HG03139 (cell line): ENCODE measurements around the gene BAZ2B.
"Not testable (repeated sequence)": the region's sequence is repeated elsewhere in the genome, so short reads cannot be mapped to it uniquely, and the experiment has no call there.

Experiments
- ATAC-seq: cut with Tn5 transposase; IDR thresholded peaks from one replicate; pipeline ENCODE4 v1.9.1; 2021; ENCODE audit not compliant: unreplicated experiment

Gene BAZ2B

GRCh38 chr2:159616286-159616701, at the start of gene BAZ2B:
Gene BAZ2B (minus strand): TSS chr2:159616548. CDS start chr2:159478719, 137,829 bp downstream.
- no peak for ATAC-seq

DNA sequence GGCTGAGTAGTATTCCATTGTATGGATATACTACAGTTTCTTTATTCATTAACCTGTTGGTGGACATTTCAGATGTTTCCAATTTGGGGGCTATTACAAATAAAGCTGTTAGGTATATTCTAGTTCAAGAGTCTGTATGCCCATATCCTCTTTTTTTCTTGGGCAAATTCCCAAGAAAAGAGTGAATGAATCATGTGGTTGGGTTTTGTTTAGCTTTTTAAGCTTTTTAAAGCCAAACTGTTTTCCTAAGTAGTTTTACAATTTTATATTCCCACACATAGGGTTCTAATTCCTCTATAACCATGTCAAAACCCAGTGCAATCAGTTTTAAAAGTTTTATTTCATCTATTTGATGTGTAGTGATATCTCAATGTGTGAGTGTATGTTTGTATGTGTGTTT, 44.9 kb upstream of the BAZ2B start:
- no peak for ATAC-seq

DNA sequence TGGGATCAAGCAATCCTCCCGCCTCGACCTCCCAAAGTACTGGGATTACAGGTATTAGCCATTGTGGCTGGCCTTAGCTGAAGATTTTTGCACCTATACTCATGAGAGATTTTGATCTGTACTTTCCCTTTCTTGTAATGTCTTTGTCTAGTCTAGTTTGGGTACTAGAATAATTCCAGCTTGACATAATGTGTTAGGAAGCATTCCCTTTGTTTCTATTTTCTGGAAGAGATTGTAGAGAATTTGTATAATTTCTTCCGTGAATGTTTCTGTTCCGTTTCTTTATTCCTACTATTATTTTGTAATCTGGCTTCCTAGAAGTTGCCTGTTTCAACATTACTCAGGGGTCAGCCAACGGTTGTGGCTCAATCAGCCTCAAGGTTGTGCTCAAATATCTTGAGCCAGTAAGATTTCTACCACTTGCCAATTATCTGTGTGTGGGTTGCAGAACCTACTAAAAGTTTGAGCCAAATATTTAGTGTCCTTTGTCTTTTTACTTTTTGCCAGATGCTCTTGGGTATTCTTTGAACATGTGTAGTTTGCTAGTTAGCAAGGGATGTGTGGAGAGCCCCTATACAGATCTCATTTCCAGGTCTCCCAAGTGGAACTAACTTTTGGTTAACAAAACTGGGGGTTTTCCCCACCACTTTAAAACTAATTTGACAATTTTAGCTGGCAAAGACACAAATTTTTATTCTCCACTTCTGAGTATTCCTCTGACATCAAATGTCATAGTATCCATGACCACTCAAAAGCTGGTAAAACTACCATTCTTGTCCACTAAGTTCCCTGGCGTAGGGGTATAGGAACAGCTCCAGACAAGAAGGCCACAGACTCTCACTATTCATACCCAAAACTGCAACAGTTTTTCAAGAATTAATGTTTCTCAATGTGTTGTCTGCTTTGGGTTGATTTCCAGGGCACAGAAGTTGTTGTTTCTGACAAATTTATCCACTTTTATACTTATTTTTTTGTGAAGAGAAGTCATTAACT, 42.8 kb upstream of the BAZ2B start:
- no peak for ATAC-seq

GRCh38 chr2:159653962-159654361, 37.6 kb upstream of the BAZ2B start:
- ATAC-seq = no peak

- ATAC-seq = no peak
These were observed 35.5 kb upstream of the BAZ2B start for GRCh38 chr2:159651884-159652283.

DNA sequence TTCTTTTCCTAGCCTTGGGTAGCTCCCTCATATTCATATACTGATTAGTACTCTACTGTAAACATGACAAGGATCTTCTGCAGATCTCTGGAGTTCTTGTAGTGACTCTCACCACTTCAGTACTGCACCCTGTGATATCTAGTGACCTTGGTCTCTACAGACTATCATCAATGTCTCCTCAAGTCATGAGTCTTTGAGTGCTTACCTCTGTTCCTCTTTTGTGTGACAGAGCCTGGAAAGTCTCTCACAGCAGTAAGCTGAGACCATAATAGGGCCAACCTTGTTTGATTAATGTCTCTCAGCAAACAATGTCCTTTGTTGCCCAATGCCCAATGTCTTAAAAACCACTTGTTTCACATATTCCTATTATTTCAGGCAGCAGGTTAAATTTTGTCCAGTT, 34.2 kb upstream of the BAZ2B start:
- ATAC-seq = no peak

DNA sequence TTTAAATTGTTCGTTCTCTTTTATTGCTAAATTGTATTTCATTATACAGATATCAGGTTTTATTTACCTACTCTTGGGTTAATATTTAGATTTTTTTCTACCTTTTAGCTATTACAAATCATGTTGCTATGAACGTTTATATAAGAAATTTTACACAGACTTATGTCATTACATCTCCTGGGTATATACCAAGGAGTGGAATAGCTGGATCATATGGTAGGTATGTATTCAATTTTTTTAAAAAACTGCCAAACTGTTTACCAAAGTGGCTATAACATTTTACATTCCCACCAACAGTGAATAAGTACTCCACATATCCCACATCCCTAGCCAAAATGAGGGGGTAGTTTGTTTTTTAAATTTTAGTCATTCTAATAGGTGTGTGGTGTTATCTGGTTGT, 32.3 kb upstream of the BAZ2B start:
- ATAC-seq = no peak

DNA sequence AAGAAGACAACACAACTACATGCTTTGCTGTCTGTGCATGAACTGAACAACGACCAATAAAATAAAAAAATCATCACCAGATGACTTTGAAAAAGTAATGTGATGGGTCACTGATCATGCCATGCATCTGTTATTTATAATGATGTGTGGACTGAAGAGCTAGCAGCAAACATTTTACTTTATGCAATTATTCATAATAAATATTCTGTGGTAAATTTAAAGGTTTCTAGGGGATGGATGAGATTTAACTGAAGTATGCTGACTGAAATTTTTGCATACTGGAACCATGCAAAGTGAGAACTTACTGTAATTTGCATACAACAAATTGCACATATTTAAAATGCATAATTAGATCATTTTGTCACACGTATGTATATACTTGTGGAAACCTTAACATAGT, 31.3 kb upstream of the BAZ2B start:
- ATAC-seq = no peak

DNA sequence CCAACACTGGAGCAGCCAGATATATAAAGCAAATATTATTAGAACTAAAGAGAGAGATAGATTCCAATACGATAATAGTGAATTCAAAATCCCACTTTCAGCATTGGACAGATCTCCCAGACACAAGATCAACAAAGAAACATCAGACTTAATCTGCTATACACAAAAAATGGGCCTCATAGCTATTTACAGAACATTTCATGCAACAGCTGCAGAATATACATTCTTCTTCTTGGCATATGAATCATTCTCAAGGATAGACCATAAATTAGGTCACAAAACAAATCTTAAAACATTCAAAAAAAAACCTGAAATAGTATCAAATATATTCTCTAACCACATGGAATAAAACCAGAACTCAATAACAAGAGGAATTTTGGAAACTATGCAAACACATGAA, 23.8 kb upstream of the BAZ2B start:
- ATAC-seq = no peak

- no peak for ATAC-seq
These were observed 23.4 kb upstream of the BAZ2B start for GRCh38 chr2:159639712-159640111.

- no peak for ATAC-seq
These were observed 22.7 kb upstream of the BAZ2B start for GRCh38 chr2:159639071-159639470.

DNA sequence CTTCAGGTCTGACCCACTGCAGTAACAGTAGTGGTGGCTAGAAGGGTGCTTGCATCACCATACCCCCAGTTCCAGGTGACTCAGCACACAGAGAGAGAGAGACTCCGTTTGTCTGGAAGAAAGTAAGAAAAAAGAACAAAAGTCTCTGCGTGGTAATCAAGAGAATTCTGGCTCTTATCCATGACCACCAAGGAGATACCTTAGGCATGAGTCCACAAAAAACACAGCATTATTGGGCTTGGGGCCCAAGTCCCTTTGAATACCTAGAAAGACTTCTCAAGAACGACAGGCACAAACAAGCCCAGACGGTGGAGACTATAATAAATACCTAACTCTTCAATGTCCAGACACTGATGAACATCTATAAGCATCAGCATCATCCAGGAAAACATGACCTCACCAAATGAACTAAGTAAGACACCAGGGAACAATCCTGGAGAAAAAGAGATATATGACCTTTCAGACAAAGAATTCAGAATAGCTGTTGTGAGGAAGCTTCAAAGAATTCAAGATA, 21.7 kb upstream of the BAZ2B start:
- ATAC-seq = no peak

DNA sequence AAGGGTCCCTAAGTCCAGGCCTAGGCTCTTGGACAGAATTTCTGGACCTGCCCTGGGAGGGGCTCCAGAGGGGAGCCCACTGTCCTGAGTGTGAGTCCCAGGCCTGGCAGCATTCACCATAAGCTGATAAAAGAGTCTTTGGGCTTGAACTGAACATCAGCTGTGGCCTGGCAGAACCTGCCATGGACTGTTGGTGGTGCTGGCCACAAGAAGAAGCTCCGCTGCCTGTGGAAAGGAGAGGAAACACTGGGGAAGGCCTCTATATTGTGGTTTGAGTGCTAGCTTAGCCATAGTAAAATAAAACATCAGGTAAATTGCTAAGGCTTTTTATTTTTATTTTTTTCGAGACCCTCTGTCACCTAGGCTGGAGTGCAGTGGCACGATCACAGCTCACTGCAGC, 20.9 kb upstream of the BAZ2B start:
- ATAC-seq = no peak

- ATAC-seq = no peak
These were observed 18.9 kb upstream of the BAZ2B start for GRCh38 chr2:159635006-159635789.

GRCh38 chr2:159633219-159633618, 16.9 kb upstream of the BAZ2B start:
- ATAC-seq = no peak

GRCh38 chr2:159625628-159626027, 9.3 kb upstream of the BAZ2B start:
- not testable (repeated sequence) for ATAC-seq

DNA sequence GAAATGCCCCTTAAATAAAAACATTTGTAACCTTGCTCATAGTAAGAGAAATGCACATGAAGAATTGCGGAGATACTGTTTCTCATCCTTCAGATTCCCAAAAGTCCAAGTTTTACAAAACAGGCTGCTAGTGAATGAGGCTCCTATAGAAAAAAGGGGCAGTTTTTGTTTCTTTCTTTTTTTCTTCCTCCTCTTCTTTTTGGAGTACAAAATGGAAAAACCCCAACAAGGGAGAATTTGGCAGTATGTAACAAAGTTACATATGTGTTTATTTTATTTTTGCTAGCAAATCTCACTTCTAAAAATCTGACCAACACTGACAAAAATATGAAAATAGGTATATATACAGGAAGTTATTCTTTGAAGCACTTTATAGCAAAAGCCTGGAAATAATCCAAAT, 7.1 kb upstream of the BAZ2B start:
- no peak for ATAC-seq

DNA sequence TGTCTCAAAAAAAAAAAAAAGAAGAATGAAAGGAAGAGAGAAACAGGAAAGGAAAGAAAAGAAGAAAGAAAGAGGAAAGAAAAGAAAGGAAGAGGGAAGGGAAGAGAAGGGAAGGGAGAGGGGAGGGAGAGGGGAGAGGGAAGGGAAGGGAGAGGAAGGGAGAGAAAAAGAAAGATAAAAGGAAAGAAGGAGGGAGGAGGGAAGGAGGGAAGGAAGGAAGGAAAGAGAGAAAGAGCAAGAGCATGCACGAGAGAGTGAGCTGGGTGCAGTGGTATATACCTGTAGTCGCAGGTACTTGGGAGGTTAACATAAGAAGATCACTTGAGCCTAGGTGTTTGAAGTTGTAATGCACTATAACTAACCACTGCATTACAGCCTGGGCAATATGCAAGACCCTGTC, 6.6 kb upstream of the BAZ2B start:
- no peak for ATAC-seq

DNA sequence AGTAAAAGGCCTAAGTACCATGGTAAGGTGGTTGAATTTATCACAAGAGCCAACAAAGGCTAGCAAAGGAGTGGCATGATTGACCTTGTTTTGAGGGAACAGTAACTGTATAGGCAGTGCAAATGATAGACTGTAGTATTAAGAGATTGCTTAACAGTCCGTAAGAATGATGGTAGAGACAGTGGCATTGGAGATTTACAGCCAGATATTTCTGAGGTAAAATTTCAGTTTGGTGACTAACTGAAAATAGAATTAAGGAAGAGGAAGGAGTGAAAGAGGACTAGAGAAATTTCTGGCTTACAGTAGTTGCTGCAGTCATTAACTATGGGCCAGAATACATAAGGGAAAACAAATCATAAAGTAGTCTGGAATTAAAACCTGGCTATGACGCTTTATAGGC, 4.4 kb upstream of the BAZ2B start:
- ATAC-seq = no peak

- no peak for ATAC-seq
These were observed 1.3 kb upstream of the BAZ2B start for GRCh38 chr2:159617646-159618045.

GRCh38 chr2:159617100-159617499, 752 bp upstream of the BAZ2B start:
- ATAC-seq = no peak
